ENCODE data around the gene FNDC3A.

DNA sequence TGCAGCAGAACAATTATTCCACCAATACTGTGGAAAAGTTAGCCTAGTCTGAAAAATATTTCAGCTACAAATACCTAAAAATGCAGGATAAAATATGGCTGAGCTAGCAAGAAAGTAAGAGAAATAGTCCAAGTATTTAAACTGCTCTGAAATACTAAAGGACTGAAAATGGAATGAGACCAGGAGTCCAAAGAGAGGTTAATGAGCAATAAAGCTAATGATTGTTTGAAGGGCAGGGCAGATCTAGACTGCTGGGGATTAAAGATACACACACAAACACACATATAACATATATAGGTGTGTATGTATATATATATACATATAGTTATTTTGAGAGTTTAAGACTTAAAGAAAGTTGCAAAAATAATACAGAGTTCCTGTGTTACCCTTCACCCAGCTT lies 269.4 kb downstream of the FNDC3A start:
- no peak for TF ChIP-seq CTCF (conservative IDR thresholded peaks at IDR 0.05)
- no peak for TF ChIP-seq EZH2 (IDR thresholded peaks at IDR 0.05; ENCODE audit: low read depth)

All from PC-9 (cell line).